ENCODE data around the gene TLR8.

Gene TLR8

GRCh38 chrX:12906046-12906761 lies at the start of gene TLR8:
TSS of gene TLR8 (plus strand) at chrX:12906620. CDS start at chrX:12906707, 87 bp downstream.
- no peak for DNase-seq

GRCh38 chrX:12865359-12865758 lies 41.1 kb upstream of the TLR8 start:
- no peak for DNase-seq

- DNase-seq, result no peak
Observed at GRCh38 chrX:12866451-12867377, 39.7 kb upstream of the TLR8 start, which contains the start of gene TLR7. TSS of gene TLR7 (plus strand) at chrX:12867072. CDS start at chrX:12867579, 507 bp downstream.

- no peak for DNase-seq
Observed at GRCh38 chrX:12867685-12868084, 38.7 kb upstream of the TLR8 start.

GRCh38 chrX:12868747-12869146 lies 37.7 kb upstream of the TLR8 start:
- no peak for DNase-seq

- no peak for DNase-seq
Observed at GRCh38 chrX:12871257-12871656, 35.2 kb upstream of the TLR8 start.

- no peak for DNase-seq
Observed at GRCh38 chrX:12872741-12873140, 33.7 kb upstream of the TLR8 start.

- DNase-seq, result no peak
Observed at GRCh38 chrX:12874581-12874980, 31.8 kb upstream of the TLR8 start.

GRCh38 chrX:12877386-12877785 lies 29.0 kb upstream of the TLR8 start:
- no peak for DNase-seq

GRCh38 chrX:12878536-12878935 lies 27.9 kb upstream of the TLR8 start:
- no peak for DNase-seq

GRCh38 chrX:12881914-12882313 lies 24.5 kb upstream of the TLR8 start:
- no peak for DNase-seq

- no peak for DNase-seq
Observed at GRCh38 chrX:12885508-12885907, 20.9 kb upstream of the TLR8 start.

- DNase-seq, result no peak
Observed at GRCh38 chrX:12886545-12886944, 19.9 kb upstream of the TLR8 start.

- DNase-seq, result no peak
Observed at GRCh38 chrX:12887141-12887540, 19.3 kb upstream of the TLR8 start.

- no peak for DNase-seq
Observed at GRCh38 chrX:12887767-12888166, 18.7 kb upstream of the TLR8 start.

- no peak for DNase-seq
Observed at GRCh38 chrX:12890467-12890866, 16.0 kb upstream of the TLR8 start.

GRCh38 chrX:12891171-12891570 lies 15.2 kb upstream of the TLR8 start:
- DNase-seq, result no peak

GRCh38 chrX:12891915-12892506 lies 14.4 kb upstream of the TLR8 start:
- DNase-seq, result no peak

- DNase-seq, result no peak
Observed at GRCh38 chrX:12892716-12893115, 13.7 kb upstream of the TLR8 start.

- peak; percentile 18 to 22 for DNase-seq
Observed at GRCh38 chrX:12894074-12895030, 12.1 kb upstream of the TLR8 start.

- no peak for DNase-seq
Observed at GRCh38 chrX:12895866-12896265, 10.6 kb upstream of the TLR8 start.

- DNase-seq, result no peak
Observed at GRCh38 chrX:12896935-12897334, 9.5 kb upstream of the TLR8 start.

Data from stimulated activated CD4-positive, alpha-beta T cell treated with anti-CD3 and anti-CD28 coated beads, Interleukin-2, amount 100 ng/mL, for 48 hours (primary cell).